NCI-H1694 (cell line): ENCODE data around the gene ZNF525.
A peak's percentile ranks its signal among the peaks of the same experiment; 100 is the strongest.
"Not testable (repeated sequence)": the region's sequence is repeated elsewhere in the genome, so short reads cannot be mapped to it uniquely, and the experiment has no call there.

Experiments
- DNase-seq: peaks from one replicate; lab custom pipeline; 2025; lab: John Stamatoyannopoulos, UW

Gene ZNF525

GRCh38 chr19:53395840-53396524 lies 30.5 kb downstream of the ZNF525 start:
- not testable (repeated sequence) for DNase-seq

GRCh38 chr19:53396525-53396868 lies 31.0 kb downstream of the ZNF525 start:
- DNase-seq, result no peak

GRCh38 chr19:53397918-53398317 lies 32.4 kb downstream of the ZNF525 start:
- DNase-seq, result not testable (repeated sequence)

GRCh38 chr19:53409505-53410204 lies 44.1 kb downstream of the ZNF525 start:
- DNase-seq, result no peak

- not testable (repeated sequence) for DNase-seq
Observed at GRCh38 chr19:53420520-53421315, 55.2 kb downstream of the ZNF525 start.

GRCh38 chr19:53422551-53422950 lies 57.0 kb downstream of the ZNF525 start:
- DNase-seq, result no peak

- DNase-seq, result not testable (repeated sequence)
Observed at GRCh38 chr19:53423074-53423473, 57.6 kb downstream of the ZNF525 start.

- DNase-seq, result not testable (repeated sequence)
Observed at GRCh38 chr19:53423680-53424079, 58.2 kb downstream of the ZNF525 start.

GRCh38 chr19:53424968-53425597 lies 59.6 kb downstream of the ZNF525 start:
- DNase-seq, result peak; percentile 66

GRCh38 chr19:53431399-53432087 lies 66.0 kb downstream of the ZNF525 start, which contains the start of gene ZNF761:
Gene ZNF761 (plus strand): TSS chr19:53431984. CDS start chr19:53447269, 15,285 bp downstream.
- peak; percentile 75 for DNase-seq

- no peak for DNase-seq
Observed at GRCh38 chr19:53432088-53432661, 66.7 kb downstream of the ZNF525 start.
